ENCODE results near the gene SERAC1.

The SERAC1 gene

DNA sequence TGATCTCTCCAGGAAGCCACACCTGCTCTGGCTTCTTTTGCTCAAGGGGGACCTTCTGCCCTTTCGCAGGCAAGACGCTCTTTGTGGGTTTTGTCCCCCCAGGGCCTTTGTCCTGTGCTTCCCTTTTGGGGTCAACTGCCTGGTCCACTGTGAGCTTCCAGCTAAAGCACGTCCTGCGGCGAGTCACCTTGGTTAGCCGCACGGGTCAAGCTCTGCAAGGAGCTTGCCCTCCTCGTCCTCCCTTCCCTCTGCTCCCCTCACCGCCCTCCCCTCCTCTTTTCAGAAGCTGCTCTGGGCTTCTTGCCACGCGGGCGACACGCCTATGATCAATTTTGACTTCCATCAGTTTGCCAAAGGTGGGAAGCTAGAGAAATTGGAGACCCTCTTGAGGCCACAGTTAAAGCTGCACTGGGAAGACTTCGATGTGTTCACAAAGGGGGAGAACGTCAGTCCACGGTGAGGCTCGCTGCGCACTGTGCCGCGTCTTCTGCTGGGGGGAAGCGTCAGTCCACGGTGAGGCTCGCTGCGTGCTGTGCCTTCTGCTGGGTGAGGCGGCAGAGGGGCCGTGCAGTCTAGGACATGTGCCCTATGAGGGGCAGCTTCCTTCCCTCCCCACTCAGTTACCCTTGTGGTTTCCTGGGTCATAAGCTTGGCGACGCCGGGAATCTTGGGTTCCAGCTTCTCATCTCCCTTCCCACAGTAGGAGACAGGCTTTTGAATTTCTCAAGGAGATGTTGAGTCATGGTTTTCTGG, 106.2 kb downstream of the SERAC1 start:
- in situ Hi-C loops (cut with HindIII; ENCODE audit: low sequenced_read_pairs) = loop anchor here (5.0 kb wide), 1 partner anchor 90 kb away; no protein-coding TSS in a partner anchor

DNA sequence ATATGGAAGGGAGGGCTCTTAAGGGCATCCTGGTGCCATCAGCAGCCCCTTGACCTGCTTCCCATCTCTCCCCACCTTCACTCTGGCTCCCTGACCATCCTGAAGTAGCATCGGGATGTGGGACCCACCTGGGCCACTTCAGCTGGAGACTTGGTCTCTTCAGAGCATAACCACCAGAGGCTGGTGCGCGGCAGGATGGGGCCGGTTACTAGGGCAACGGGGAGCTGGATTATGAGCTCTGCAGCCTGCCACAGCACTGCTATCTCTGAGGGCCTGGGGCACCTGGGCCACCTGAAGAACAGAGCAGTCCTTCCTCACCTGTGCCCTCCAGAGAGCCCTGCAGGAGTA, 106.7 kb downstream of the SERAC1 start:
- in situ Hi-C loops (cut with HindIII; ENCODE audit: low sequenced_read_pairs) = loop anchor here (5.0 kb wide), 1 partner anchor 89 kb away; no protein-coding TSS in a partner anchor

DNA sequence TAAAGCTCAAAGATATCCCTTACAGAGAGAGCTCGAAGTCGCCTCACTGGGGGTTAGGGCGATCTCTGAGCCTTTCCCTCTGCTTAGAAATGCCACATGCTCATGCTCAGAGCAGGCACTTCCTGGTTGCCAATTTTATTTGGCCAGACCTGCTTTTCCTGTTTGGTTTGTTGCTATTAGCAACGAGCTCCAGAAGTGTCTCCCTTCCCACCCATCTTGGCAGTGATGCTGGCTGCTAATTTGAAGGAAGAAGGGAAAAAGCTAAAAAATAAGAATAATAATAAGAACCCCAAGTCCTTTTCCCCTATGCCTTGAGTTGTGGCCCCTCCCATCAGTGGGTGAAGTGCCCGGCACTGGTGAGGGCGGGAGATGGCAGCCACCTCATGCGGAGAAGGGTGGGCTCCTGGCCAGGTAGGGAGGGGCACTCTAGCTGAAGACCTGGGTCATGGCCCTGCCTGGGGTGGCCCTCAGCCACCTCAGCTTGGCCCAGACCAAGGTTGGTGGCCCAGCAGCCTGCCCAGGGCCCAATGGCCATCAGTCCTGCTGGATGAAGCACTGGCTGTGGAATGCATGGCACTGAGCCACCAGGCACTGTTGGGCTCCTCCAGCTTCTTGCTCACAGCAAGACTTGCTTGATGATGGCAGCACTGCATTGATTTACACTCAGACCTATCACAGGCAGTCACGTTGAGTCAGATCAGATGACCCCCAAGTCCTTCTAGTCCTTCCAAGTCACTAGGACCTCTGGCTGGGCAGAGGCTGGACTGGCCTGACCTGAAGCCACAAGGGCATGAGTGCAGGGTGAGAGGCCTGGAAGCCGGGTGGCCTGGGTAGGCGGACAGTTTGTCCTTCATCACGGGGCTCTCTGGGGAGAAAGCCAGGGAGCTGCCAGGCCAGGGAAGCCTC, 107.4 kb downstream of the SERAC1 start:
- in situ Hi-C loops (cut with HindIII; ENCODE audit: low sequenced_read_pairs) = loop anchor here (5.0 kb wide), 1 partner anchor 88 kb away; no protein-coding TSS in a partner anchor

Measured in endothelial cell of hepatic sinusoid (primary cell).